HG03469 (cell line): ENCODE results near the gene RBM17.
"Not testable (repeated sequence)": the region's sequence is repeated elsewhere in the genome, so short reads cannot be mapped to it uniquely, and the experiment has no call there.

Source experiments
- ATAC-seq: cut with Tn5 transposase; IDR thresholded peaks from one replicate; pipeline ENCODE4 v1.9.1; 2021; ENCODE audit warnings: mild to moderate bottlenecking, moderate library complexity, moderate number of reproducible peaks; ENCODE audit not compliant: unreplicated experiment

The RBM17 gene, protein sequence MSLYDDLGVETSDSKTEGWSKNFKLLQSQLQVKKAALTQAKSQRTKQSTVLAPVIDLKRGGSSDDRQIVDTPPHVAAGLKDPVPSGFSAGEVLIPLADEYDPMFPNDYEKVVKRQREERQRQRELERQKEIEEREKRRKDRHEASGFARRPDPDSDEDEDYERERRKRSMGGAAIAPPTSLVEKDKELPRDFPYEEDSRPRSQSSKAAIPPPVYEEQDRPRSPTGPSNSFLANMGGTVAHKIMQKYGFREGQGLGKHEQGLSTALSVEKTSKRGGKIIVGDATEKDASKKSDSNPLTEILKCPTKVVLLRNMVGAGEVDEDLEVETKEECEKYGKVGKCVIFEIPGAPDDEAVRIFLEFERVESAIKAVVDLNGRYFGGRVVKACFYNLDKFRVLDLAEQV

DNA sequence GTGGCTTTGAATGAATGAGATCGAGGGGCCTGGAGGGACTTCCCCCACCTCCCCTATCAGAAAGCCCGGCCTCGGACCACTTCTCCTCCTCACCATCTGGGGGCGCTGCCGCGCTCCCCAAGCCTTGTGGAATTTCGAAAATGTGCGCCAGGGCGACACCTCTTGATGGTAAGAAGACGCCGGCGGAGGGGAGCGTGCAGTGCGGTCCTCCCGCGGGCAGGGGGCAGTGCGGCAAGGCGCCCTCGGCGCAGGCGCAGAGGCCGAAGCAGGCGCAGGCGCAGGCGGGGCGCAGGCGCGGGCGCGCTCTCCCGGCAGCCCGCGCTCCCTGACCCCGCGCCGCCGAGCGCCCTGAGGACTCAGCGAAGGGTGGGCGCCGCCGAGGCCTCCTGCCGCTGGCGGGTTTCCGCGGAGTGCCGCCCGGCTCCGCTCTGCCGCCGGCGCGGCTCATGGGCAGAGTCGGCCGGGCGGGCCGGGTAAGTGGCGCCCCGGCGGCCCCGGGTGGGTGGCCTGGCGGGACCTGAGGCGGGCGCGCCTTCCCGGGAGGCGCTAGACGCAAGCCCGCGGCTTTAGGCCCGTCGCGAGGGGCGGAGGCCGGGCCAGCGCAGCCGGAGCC lies at the start of gene RBM17:
Gene RBM17 (plus strand): TSS at position 314 of the 613 bp plus-strand sequence. CDS start 8,032 bp downstream, outside the sequence.
- peak; percentile 80 for ATAC-seq

DNA sequence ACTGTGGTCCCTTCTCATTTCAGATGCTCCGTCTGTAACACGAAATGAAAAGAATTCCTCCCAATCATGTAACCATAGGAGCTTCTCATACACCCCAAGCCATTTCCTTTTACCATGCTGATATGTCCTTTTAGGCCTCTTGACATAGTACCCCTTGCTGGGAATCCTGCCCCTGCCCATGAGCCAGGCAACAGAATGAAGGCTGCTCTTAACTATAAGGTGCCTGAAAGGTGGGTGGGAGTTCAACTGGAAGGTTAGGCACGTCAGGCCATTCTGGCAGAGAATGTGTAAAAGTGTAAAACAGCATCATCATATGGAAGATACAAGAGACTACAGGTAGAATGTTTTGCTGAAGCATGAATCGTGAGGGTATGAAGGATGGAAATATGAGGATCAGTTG lies 49.1 kb upstream of the RBM17 start:
- ATAC-seq, result no peak

DNA sequence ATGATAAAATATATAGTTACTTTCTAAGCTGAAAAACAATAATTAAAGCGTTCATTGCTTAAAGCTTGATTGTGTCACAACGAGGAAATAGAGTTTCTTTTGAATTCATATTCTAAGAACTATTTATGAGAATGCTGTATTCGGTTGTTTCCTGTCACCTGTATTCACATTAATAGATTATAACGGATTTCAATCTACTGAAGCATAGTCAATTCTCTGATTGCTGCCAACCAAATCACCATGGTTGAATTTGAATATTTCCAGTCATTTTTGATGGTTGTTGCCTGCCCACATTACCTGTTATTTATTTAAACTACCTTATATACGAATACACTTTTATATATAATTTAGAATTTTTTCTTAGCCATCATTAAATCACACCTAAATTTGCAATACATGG lies 48.6 kb upstream of the RBM17 start:
- no peak for ATAC-seq

DNA sequence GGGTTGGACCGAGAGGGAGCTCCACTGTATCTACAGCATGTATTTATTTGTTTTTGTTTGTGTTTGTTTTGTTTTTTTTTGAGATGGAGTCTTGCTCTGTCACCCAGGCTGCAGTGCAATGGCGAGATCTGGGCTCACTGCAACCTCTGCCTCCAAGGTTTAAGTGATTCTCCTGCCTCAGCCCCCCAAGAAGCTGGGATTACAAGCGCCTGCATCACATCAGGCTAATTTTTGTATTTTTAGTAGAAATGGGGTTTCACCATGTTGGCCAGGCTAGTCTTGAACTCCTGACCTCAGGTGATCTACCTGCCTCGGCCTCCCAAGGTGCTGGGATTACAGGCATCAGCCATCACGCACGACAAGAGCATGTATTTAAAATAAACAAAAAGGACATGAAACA lies 45.5 kb upstream of the RBM17 start:
- ATAC-seq, result not testable (repeated sequence)

DNA sequence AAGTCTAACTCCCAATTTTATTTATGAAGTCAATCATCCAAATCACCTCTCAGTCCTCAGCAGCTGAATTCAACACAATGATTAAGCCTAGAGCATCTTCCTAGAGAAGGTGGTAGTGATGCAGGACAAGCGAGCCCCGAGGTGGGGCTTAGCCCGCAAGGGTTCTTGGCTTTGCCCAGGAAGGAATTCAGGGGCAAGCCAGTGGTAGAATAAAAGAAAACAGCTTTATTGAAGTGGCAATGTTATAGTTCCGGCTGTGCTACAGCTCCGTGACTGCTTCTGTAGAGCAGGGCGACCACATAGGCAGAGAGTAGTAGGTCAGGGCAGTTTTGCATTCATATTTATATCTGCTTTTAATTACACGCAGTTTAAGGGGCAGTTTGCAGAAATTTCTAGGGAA lies 44.8 kb upstream of the RBM17 start:
- no peak for ATAC-seq

DNA sequence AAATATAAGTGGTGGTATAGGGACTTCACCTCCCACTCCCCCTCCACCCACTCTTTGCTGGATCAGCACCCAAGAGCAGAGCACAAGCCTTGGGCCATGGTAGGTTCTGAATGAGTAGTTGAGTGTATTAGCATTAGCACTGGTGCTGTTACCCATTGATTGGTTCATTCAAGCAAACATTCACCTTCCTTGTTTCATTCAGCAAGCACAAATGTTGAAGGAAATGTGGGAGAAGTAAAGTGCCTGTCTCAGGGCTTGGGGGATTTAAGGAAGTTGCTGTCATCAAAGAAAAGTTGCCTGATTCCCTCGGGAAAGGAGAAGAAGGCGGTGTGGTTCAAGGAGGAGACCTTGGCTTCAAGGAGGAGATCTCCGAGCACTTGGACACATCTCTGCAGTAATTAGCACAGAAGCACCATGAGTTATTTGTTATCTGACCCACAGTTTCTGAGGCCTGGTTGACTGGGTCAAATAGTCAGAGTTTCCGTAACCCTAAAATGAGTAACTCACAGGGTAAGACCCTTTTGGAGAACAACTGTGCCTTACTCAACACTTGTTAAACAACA lies 44.0 kb upstream of the RBM17 start:
- ATAC-seq, result no peak

DNA sequence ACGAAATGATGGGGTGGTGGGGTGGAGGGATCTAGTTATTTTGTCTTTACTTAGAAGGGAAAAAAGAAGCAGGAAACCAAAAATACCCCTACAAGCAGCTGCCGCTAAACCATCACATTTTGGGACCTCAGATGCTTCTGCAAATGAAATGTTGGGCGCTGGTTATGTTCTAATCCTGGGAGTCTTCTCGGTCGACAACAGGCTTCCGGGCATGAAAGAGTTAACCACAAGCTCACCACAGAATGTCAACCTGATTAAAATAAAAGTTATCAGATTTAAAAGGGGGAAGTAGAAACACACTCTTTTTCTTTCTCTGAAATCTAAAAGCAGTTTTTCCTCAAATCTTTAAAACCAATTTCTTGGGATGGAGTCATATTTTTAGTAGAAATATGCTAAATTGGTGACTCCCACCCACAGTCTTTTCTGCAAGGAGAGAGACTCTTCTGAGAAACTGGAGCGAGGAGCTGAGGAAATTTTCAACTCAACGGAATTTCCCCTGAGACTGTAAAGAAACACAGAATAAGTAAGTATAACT lies 43.5 kb upstream of the RBM17 start:
- no peak for ATAC-seq

DNA sequence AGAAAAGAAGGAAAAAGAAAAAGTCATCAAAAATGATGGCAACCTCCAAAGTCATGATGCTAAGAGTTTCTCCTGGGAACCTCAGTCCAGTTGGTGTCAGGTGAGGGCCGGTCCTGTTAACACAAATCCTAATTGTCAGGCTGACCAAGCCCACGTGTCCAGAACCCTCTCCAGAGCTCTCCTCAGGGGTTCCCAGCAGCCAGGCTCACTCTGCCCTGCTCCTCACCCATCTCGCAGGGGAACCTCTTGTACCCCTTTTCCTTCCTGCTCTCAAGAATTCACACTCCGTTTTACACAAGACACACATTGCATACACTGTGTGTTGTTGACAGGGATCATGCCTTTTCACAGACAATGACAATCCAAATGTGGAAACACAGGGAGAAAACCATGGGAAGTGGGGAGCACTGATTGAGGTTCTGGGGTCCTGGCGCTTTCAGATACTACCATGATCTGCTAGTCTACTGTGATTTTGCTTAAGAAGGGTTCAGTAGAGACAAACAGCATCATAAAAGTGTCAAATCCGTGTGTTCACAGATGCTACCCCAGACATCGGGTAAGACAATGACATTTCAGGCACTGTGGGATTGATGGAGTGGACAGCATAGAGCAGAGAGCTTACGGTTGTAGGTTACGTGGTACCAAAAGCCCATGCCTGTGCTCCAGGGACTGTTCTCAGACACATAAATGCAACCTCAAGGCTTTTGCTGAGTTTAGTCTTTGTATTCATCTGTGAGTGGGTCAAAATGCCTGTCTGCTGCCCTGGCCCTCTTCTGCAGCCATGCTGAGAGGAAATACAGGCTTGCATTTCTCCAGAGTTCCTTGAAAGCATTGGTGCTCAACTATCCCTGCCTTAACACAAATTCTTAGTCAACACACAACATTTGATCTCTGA lies 42.7 kb upstream of the RBM17 start:
- no peak for ATAC-seq

DNA sequence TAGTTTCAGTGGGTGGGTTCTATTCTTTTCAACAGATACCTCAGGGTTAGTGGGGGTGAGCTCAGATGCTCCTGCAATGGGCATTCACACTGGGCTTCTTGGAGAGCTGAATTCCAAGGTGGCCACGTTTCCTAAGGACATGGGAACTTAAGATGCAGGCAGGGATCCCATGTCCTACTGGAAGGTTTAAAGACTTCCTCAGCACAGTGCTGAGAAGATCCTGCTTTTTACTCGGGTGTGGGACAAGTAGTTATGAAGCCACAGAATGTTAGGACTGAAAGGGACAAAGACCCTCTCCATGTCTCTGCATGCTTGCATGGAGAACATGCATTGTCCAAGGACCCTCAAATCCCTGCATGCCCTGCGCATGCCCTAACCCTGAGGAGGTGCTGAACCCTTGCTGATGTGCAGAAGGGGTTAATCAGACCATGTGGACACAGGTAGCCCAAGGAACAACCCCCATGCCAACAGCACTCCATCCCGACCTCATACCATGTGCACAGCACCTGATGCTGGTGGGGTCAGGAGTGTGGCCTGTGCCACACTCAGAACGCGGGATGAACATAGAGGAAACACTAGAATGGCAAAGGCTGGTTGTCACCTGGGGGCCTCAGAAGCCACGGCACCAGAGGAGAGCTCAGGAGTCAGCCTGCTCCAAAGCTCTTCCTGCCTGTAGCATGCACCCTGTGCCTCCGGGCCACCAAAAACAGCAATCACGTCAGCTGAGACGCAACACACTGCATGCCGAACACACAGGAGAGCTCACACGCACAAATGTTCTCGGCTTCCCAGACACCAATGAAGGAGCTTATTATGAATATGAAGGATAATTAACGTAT lies 41.8 kb upstream of the RBM17 start:
- ATAC-seq, result no peak

DNA sequence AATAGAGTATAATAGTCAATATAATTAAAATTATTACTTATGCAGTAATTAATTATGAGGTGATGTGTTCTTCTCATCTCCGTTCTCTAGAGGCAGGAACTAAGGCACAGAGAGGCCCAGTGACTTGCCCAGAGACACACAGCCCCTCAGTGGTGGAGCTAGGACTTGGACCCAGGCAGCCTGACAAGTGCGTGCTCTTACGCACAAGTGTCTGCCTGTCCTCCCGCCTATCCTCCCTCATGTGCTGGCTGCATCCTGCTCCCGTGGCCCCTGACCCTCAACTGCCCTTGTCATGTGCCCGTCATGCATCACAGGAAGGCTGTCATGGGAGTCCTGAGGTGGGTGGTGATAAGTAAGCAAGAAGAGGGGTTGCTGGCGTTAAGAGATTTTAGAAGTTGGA lies 41.0 kb upstream of the RBM17 start:
- ATAC-seq, result no peak

DNA sequence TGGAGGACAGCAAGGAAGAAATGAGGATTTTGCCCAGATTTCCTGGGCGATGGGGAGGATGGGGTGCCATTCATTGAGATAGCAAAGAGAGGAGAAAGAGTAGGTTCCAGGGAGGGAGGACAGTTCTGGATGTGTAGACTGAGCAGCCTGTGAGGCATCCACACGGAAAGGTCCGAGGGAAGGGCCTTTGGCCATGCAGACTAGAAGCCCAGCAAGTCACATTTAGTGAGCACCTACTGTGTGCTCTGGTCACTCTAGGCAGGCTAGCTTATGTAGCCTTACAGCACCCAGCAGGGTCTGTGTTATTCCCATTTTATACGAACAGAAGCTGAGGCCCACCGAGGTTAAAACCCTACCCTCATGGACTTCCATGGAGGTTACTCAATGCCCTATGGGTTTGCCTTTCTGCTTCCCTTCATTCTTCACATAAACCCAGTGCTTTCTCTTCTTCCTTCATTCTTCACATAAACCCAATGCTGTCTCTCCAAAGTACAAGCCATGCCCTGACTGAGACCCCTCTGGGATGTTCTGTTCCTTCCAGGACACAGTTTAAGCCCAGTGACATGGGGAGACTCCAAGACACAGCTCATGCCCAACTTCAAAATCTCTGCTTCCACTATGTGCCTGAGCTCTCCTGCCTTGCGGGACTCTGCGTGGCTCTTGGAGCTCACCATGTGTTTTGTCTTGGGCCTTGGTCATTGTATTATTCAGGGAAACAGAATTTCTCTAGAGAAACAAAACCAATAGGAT lies 40.4 kb upstream of the RBM17 start:
- ATAC-seq, result no peak

DNA sequence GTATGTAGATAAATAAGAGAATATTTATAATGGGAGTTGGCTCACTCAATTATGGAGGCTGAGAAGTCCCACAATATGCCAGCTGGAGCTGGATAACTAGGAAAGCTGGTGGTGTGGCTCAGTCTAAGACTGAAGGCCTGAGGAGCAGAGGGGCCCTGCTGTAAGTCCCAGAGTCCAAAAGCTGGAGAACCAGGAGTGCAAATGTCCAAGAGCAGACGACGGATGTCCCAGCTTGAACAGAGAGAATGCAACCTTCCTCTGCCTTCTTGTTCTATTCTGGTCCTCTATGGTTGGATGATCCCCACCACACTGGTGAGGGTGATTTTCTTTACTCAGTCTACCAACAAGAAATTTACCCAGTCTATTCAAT lies 39.8 kb upstream of the RBM17 start:
- no peak for ATAC-seq

DNA sequence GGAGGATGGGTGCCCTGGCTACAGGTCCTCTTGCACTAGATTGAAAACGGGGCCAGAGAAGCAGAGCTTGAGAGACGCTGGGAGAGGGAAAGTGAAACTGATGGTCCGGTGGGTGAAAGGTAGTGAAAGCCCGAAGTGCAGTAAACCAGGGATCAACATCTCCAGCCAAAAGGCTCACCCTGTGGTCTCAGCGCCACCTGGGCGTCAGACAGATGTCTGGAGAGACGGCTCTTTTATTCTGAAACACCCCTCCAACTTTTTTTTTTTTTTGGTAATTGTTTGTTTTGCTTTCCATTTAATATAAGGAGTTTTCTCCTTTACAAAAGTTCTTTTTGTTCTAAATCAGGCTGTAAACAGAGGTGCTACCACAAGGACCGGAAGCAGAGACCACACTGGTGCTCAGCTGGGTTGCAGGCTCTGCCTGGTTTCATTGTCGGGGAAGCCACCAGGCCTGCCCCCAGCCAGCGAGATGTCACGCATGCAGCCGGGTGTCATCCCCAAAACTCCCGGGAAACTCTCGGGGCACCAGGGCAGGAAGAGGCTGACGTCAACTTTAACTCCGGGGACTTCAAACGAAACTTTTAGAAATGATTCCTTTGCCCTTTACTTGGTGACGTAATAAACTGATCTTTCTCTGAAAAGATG lies 37.9 kb upstream of the RBM17 start:
- ATAC-seq, result peak; percentile 51

DNA sequence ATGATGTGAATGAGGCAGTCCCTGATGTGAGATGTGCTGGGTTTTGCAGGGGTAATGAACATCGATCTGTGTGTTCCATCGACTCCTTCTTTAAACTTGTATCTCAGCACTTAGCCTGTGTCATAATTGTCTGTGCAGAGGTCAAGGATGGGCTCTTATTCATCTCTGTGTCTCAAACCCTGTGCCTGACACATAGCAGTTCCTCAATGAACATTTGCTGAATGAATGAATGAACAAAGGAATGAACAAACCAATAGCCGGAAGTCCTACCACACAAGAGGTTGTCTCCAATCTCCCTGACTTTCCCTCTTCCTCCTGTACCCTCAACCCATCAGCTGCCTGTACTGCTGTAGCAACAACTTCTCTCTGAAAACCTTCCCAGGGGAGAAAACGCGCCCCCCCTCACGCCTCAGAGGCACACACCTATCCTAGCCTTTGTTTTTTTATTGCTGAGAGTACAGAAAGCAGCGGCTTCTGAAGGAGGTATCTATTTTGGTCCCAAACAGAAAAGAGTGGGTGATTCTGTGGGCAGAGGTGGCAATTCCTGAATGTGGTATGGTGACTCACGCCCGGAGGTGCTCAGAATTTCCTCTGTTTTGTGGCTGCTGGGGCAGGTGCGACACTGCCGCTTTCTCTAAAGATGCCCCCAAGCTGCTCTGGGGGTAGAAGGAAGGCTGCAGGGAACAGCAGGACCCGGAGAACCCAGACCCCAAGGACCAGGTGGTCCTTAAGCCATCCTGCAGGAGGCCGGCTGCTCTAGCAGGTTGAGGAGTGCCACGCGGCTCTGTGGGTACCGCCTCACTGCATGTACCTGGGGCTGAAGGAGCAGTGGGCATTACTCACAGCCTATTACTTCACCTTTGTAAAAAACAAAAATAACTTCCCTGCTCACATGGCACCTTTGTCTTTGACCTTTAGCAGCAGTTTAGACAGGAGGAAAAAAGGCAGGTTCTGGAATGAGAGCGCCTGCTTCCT lies 36.3 kb upstream of the RBM17 start:
- ATAC-seq, result peak; percentile 17

DNA sequence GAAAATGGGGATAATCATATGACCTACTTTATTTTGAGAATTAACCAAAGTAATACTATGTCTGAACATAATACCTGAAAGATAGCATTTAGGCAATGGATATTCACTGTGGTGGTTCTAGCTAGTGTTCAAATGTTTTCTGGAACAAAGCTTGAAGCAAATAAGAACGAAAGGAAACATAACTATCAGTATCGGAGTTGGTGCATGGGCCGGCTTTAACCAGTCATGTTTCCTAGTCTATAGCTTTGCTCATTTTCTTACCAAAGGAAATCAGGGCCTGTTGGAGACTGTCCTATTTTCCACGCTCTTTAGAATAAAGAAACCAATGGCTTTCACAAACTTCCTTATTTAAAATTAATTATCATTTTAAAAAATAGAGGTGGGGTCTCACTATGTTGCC lies 35.5 kb upstream of the RBM17 start:
- ATAC-seq, result no peak

DNA sequence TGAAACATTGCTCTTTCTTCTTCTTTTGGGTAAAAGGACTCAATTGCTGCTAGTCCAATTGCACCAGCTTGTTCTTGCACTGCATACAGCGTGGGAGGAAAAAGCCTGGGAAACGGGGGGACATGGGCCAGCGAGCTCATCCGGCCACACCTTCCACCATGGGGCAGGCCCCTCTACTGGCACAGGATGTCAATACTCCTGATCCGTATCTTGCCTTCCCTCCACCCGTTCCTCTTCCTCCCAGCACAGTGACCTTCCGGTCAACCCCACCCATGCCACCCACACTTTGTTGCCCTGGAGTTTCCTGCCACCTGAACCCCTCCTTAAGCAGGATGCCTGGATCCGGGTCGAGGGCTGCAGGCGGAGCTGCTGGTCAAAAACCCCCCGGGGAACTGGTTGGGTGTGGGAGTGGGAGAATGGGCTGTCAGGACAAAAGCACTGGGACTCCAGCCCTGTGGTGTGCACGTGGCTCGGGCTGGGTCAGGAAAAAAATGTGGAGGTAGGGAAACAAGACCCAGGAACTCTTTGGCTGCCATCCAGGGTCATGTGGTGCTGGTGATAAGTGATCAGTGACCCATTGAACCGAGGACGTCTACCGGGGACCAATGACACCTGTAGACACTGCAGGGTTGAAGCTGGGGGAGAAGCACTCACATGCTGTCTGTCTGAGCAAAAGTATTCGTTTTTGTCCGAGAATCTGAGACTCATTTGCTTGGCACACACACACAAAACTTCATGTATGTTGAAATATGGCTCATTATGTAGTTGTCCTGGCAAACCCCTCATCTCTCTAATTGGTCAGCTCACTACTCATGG lies 34.8 kb upstream of the RBM17 start:
- no peak for ATAC-seq

DNA sequence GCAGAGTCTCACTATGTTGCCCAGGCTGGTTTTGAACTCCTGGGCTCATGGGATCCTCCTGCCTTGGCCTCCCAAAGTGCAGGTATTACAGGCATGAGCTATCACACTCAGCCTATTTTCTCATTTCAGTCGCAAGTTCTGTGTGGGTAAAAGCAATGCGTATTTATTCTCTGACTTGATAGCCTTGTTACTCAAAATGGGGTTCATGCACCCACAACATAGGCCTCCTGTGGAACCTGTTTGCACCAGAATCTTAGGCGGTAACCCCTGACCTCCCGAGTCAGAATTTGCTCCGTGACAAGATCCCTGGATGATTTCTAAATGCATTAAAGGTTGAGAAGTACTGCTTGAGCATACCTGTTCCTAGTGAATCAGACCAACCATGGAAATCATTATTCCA lies 34.0 kb upstream of the RBM17 start:
- ATAC-seq, result no peak
